NCI-H1930 (cell line): ENCODE data around the gene EEF1G.
A peak's percentile ranks its signal among the peaks of the same experiment; 100 is the strongest.
"Not testable (repeated sequence)": the region's sequence is repeated elsewhere in the genome, so short reads cannot be mapped to it uniquely, and the experiment has no call there.

ENCODE experiments used
- DNase-seq, 2 experiments: peaks; one replicate each; lab custom pipeline; 2025; lab: John Stamatoyannopoulos, UW

EEF1G gene

GRCh38 chr11:62603072-62603408 is 29.3 kb upstream of the EEF1G start:
- no peak for DNase-seq

DNA sequence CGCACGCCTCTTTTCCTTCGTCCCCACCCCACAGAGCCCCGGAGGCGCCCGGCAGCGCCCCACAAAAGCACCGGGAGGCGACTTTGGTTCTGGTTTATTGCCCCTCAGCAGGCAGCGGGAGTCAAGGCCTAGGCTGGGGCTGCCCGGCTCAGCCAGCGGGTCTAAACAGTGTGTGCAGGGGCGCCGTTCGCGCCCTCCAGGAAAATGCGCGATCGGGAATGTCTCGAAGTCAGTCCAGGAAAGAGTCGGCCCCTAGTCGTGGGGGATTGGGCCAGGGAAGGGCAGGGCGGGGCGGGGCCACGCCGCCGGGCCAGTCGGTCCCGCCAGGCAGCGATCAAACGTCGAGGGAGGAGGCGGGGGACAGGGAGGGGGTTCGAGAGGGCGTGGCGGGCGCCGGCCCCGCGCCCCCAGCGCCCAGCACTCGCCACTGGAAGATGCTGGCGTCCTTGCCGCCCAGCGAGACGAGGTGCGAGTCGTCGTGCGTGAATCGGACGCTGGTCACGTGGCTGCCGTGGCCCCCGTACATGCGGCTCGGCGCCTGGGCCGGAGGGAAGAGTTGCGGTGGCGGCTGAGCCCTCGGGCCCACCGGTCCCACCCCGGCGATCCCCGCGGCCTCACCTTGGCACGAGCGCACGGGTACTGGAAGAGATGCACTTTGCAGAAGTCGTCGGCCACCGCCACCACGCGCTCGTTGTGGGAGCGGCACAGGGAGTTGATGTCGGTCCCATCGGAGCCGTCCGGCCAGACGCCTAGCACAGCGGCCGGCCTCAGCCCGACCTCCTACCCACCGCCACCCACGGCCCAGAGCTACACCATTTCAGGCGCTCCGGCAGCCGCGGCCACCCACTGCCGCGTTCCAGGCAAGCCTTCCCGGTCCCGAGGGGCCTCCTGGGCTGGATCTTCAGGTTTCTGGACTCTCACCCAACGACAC is 28.7 kb upstream of the EEF1G start:
- peak; percentile 60 to 75 for DNase-seq

DNA sequence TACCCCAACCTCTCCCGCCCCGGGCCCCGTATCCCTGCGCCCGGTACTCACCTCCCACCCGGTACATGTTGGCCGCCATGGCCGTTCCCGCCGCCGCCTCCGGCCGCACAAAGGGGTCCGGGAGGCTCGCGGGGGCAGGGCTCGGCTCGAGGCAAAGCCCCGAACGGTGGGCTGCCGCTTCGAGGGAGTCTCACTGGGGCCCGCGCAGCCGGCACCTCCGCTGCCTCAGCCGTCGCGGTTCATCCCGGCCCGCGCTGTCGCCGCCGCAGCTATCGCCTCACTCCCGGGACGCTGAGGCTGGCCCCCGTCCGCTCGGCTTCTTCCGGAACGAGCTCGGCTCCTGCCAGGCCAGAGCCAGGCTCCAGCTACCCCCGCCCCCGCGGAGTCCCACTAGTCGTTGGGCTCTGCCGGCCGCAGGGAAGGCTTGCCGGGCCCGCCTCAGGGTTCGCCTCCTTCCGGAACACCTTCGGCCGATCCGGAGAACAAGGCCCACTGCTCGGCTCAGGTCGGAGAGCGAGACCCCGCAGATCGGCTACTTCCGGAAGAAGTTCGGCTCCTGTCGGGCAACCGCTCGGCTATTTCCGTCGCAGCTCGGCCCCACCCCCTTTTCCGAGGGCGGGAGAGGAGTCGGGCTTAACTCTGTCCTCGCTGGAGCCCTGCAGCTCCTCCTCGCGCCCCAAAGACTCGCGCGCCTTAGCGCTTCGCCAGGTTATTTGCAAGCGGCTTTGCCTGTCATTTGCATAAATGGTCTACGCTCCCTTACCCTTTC is 27.9 kb upstream of the EEF1G start, which contains the start of gene MTA2:
TSS of gene MTA2 (minus strand) at position 494 of the 769 bp plus-strand sequence. CDS start at position 79, 415 bp downstream.
- peak; percentile 97 to 98 for DNase-seq

GRCh38 chr11:62601122-62601371 is 27.4 kb upstream of the EEF1G start:
- no peak for DNase-seq

DNA sequence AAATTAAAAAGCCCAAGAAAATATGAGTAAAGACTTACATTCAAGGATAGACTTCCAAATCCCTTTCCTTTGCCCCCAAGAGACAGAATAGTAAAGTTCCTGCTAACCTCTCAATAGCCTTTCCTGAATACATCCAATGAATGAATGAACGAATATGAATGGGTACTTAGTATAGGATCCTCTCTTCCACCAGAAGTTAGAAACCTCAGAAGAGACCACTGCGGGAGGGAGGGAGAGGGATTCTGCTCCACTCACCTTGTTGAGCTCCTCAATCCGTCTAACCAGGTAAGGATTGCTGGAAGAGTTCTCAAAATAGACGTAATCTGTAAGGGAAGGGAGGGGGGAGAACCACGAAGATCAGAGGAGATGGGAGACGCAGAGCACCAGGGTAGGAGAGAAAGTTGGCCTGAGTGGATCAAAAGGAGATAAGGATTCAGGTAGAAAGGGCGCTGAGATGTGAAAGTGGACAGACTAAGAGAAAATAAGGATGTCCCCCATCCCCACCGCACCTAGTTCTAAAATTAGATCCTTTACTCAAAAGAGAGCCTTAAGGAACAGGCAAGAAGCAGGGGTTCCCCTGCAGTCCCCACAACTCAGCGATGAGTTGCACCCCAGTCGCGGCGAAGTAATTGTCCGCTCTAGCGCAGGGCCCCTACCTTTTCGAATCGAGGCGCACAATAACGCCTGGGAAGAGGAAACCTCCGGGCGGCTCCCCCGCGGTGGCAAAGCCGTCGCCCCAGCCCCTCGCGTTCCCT is 26.9 kb upstream of the EEF1G start:
- DNase-seq: no peak

GRCh38 chr11:62599901-62600300 is 26.2 kb upstream of the EEF1G start:
- DNase-seq: no peak

DNA sequence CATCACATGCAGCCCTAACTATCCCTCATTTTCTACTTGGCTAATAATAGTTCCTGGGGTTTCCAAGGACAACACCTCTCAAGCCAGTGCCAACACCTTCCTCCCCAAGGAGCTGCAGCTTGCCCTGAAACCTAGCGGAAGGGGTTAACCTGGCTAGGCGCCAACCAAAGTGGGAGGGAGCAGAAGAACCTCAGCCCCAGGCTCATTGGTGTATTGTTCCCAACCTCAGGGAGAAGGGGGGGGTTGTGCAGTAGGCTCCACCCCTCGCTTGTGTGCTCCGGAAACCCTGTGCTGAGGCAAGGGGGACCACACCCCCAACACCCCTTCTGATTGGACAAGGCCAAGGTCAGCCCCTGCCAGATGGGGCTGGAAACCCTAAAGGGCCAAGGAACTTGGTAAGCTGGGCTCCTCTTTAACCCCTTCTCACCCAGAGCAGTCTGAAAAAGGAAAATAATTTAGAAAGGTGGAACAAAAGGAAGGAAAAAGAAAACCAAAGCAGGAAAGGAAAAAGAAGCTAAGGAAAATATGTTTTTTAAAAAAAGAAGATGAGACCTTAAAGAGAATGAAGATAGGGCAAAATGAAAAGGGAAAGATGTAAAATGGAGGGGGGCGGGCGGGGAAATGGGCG is 25.5 kb upstream of the EEF1G start:
- DNase-seq: peak; percentile 26 to 52

GRCh38 chr11:62595124-62595523 is 21.4 kb upstream of the EEF1G start:
- no peak for DNase-seq

DNA sequence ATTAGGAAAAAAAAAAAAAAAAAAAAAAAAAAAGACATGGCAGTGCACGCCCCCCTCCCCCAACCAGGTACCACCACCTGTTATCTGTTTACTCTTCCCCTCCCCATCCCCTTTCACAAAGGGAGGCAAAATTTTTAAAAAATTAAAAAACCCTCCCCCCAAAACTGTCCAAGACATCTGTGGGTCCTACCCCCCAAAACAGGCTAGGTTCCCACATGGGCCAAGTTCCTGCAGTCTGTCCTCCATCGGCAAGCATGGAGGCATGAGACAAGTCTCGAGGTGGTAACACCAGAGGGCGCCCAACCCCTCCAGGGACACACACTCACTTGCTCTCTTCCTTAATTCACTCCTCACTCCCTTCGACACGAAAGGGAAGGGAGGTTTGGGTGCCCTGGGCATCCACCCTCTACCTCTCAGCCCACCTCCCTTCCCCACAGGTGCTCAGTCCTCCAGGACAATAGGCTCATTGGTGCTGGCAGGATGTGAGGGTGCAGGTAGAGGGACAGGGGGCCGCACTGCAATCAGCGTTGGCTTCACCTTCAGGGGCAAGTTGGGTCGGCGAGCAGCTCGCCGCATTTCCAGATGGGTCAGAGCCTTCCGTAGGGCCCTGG is 19.8 kb upstream of the EEF1G start:
- DNase-seq: peak; percentile 29 to 38

- DNase-seq: no peak
These were observed 19.3 kb upstream of the EEF1G start for GRCh38 chr11:62592989-62593421.

DNA sequence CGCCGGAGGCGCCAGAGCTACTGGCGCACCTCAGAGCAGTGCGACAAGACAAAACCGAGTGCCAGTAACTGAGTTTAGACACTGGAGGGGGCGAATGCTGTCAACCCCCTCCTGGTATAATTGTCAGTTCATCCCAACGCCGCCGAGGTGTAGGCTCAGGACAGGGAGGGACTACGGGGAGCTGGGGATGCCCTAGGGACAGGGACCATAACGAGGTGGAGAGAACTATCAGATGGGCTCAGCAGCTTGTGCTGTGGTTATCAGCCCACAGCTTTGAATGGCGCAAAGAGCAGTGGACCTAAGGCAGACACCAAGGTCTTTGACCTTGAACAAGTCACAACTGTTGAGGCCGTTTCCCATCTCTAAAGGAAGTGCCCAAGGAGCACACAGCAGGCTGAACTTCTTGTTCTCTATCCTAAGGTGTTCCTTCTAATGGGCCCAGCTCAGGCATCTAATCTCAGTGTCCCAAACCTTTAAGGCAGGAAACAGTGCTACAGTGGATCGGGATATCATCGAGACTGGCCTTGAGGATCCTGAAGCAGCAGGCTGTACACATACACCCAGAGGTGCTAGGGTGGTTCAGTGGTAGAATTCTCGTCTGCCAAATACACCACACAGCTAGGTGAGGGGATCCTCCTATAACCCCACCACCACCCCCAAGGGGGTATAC is 18.6 kb upstream of the EEF1G start:
- DNase-seq: peak in 1 of 2 experiments; percentile 51

DNA sequence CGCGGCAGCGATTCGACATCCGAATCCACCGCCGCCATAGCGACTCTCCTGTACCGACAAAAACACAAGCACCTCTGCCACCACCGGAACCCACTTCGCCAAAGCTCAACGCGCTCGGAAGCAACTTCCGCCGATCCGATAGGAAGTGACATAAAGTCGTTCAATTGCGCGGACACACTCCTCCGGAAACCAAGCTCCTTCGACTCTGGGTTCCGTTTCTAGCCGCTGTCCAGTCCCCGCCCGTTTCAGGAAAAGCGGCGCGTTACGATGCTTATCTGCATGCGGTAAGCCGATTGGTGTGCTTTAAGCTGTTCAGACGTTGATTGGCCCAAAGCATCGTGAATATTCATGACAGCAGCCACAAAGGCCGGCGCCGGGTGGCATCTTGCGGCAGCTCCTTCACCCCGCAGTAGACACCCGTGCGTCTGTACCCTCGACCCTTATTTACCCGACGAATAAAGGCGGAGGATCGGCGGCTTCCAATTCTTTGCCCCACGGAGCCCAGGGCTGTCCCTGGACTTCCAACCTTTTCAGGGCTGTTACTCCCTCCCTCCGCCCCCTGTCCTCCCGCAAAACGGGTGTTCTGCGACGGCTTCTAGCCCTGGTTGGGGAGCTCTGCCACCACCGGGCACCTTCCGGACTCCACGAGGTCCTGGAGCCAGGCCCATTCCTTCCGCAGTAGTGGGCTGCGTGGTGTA is 17.9 kb upstream of the EEF1G start, which contains the start of gene TUT1:
TSS of gene TUT1 (minus strand) at position 76 of the 698 bp plus-strand sequence. CDS start at position 38, 38 bp downstream.
- DNase-seq: peak; percentile 98 to 99

DNA sequence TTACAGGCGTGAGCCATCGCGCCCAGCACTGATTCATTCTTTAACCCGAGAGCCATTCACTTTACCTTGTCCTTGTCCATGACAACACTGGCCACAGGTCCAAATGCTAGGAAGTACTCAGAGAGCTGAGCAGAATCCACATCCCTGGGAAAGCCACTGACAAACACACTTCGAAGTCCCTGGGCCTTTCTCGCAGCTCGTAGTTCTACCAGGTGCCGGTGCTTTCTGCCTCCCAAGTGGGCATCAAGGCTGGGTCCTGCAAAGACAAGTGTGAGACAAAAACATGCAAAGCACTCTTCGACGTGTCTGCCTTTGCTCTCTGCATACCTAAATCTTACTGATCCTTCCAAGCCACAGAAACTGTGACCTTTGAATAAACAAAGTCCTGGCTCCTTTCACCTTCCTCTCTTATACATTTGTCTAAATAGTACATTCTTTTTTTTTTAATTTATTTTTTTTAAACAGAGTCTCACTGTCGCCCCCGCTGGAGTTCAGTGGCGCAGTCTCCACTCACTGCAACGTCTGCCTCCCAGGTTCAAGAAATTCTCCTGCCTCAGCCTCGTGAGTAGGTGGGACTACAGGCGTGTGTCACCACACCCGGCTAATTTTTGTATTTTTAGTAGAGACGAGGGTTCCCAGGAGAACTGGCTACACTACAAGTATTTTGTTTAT is 15.4 kb upstream of the EEF1G start:
- no peak for DNase-seq

DNA sequence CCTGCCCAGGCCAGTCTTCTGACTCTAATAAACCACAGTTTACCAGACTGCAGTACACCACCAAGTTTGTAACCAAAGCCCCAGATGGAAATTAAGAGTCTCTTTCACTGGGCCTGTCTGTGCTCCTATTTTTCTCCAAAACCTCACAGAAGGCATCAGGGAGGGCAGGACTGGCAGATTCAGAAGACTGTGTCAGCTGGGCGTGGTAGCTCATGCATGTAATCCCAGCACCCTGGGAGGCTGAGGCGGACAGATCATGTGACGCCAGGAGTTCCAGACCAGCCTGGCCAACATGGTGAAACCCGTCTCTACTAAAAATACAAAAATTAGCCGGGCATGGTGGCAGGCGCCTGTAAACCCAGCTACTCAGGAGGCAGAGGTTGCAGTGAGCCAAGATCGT is 11.7 kb upstream of the EEF1G start:
- DNase-seq: not testable (repeated sequence)

DNA sequence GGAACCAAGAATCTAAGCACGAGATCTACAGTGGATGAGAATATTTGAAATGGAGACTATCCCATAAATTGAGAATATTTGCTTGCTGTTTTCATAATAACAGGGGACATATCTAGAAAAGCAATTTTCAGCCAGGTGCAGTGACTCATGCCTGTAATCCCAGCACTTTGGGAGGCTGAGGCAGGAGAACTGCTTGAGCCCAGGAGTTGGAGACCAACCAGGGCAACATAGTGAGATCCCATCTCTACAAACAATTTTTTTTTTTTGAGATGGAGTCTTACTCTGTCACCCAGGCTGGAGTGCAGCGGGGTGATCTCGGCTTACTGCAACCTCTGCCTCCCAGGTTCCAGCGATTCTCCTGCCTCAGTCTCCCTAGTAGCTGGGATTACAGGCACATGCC is 8.0 kb upstream of the EEF1G start:
- not testable (repeated sequence) for DNase-seq

- DNase-seq: no peak
These were observed 7.4 kb upstream of the EEF1G start for GRCh38 chr11:62580959-62581715.

- DNase-seq: no peak
These were observed 5.6 kb upstream of the EEF1G start for GRCh38 chr11:62579252-62579651.

- DNase-seq: no peak
These were observed 4.8 kb upstream of the EEF1G start for GRCh38 chr11:62578541-62578940.
